ENCODE data around the gene PLPP3.
"Not testable (repeated sequence)": the region's sequence is repeated elsewhere in the genome, so short reads cannot be mapped to it uniquely, and the experiment has no call there.

Gene PLPP3

DNA sequence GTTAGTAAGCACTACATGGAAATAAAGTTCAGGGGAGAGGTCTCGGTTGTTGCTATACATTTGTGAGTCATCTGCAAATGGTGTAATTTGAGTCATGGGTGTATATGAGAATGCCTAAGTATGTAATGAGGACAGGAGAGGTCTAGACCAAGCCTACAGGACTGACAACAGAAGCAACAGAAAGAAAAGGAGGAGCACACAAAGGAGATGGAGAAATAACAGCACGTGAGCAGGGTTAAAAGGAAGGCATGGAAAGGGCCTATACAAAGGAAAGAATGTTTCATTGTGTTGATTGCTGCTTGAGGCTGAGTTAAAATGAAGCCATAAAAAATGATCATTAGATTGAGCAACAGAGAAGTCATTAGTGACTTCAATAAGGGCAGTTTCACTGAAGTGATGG is 37.8 kb upstream of the PLPP3 start (continued):
- TF ChIP-seq, protein P1, sequence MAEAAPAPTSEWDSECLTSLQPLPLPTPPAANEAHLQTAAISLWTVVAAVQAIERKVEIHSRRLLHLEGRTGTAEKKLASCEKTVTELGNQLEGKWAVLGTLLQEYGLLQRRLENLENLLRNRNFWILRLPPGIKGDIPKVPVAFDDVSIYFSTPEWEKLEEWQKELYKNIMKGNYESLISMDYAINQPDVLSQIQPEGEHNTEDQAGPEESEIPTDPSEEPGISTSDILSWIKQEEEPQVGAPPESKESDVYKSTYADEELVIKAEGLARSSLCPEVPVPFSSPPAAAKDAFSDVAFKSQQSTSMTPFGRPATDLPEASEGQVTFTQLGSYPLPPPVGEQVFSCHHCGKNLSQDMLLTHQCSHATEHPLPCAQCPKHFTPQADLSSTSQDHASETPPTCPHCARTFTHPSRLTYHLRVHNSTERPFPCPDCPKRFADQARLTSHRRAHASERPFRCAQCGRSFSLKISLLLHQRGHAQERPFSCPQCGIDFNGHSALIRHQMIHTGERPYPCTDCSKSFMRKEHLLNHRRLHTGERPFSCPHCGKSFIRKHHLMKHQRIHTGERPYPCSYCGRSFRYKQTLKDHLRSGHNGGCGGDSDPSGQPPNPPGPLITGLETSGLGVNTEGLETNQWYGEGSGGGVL (tag by site-specific recombination; IDR thresholded peaks at IDR 0.05), result no peak
- TF ChIP-seq, protein P2, sequence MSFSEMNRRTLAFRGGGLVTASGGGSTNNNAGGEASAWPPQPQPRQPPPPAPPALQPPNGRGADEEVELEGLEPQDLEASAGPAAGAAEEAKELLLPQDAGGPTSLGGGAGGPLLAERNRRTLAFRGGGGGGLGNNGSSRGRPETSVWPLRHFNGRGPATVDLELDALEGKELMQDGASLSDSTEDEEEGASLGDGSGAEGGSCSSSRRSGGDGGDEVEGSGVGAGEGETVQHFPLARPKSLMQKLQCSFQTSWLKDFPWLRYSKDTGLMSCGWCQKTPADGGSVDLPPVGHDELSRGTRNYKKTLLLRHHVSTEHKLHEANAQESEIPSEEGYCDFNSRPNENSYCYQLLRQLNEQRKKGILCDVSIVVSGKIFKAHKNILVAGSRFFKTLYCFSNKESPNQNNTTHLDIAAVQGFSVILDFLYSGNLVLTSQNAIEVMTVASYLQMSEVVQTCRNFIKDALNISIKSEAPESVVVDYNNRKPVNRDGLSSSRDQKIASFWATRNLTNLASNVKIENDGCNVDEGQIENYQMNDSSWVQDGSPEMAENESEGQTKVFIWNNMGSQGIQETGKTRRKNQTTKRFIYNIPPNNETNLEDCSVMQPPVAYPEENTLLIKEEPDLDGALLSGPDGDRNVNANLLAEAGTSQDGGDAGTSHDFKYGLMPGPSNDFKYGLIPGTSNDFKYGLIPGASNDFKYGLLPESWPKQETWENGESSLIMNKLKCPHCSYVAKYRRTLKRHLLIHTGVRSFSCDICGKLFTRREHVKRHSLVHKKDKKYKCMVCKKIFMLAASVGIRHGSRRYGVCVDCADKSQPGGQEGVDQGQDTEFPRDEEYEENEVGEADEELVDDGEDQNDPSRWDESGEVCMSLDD (tag by site-specific recombination; IDR thresholded peaks at IDR 0.05), result no peak
- no peak for TF ChIP-seq ZNF211 (tag by site-specific recombination; IDR thresholded peaks at IDR 0.05; ENCODE audit: low read depth)
- TF ChIP-seq ZNF16 (tag by site-specific recombination; IDR thresholded peaks at IDR 0.05; ENCODE audit: low read depth), result no peak
- no peak for TF ChIP-seq ZNF558 (tag by site-specific recombination; IDR thresholded peaks at IDR 0.05)
- TF ChIP-seq, protein P3, sequence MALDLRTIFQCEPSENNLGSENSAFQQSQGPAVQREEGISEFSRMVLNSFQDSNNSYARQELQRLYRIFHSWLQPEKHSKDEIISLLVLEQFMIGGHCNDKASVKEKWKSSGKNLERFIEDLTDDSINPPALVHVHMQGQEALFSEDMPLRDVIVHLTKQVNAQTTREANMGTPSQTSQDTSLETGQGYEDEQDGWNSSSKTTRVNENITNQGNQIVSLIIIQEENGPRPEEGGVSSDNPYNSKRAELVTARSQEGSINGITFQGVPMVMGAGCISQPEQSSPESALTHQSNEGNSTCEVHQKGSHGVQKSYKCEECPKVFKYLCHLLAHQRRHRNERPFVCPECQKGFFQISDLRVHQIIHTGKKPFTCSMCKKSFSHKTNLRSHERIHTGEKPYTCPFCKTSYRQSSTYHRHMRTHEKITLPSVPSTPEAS (tag by site-specific recombination; IDR thresholded peaks at IDR 0.05), result no peak
- TF ChIP-seq ZNF266 (tag by site-specific recombination; IDR thresholded peaks at IDR 0.05; ENCODE audit: low read depth), result no peak
- peak; percentile 18 for TF ChIP-seq KLF1 (tag by site-specific recombination; IDR thresholded peaks at IDR 0.05)
- TF ChIP-seq, protein P4, sequence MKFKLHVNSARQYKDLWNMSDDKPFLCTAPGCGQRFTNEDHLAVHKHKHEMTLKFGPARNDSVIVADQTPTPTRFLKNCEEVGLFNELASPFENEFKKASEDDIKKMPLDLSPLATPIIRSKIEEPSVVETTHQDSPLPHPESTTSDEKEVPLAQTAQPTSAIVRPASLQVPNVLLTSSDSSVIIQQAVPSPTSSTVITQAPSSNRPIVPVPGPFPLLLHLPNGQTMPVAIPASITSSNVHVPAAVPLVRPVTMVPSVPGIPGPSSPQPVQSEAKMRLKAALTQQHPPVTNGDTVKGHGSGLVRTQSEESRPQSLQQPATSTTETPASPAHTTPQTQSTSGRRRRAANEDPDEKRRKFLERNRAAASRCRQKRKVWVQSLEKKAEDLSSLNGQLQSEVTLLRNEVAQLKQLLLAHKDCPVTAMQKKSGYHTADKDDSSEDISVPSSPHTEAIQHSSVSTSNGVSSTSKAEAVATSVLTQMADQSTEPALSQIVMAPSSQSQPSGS (tag by site-specific recombination; IDR thresholded peaks at IDR 0.05; ENCODE audit: low read depth), result no peak
- TF ChIP-seq ZNF837 (tag by site-specific recombination; IDR thresholded peaks at IDR 0.05), result no peak
- TF ChIP-seq MEIS1 (CRISPR knock-in tag; IDR thresholded peaks at IDR 0.05; ENCODE audit: borderline replicate concordance), result no peak
- TF ChIP-seq, protein P5, sequence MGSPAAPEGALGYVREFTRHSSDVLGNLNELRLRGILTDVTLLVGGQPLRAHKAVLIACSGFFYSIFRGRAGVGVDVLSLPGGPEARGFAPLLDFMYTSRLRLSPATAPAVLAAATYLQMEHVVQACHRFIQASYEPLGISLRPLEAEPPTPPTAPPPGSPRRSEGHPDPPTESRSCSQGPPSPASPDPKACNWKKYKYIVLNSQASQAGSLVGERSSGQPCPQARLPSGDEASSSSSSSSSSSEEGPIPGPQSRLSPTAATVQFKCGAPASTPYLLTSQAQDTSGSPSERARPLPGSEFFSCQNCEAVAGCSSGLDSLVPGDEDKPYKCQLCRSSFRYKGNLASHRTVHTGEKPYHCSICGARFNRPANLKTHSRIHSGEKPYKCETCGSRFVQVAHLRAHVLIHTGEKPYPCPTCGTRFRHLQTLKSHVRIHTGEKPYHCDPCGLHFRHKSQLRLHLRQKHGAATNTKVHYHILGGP (tag by site-specific recombination; IDR thresholded peaks at IDR 0.05), result no peak

DNA sequence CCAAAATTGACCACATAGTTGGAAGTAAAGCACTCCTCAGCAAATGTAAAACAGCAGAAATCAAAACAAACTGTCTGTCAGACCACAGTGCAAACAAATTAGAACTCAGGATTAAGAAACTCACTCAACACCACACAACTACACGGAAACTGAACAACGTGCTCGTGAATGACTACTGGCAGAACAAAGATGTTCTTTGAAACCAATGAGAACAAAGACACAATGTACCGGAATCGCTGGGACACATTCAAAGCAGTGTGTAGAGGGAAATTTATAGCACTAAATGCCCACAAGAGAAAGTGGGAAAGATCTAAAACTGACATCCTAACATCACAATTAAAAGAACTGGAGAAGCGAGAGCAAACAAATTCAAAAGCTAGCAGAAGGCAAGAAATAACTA is 31.4 kb upstream of the PLPP3 start:
- H3K9me3 ChIP-seq (ENCODE audit: control insufficient read depth, insufficient read depth, low read depth, low read length); CTCF ChIA-PET; H3K36me3 ChIP-seq (ENCODE audit: control insufficient read depth in 2 of 2, insufficient read depth in 1 of 2, low read length in 2 of 2); H3K4me3 ChIP-seq (ENCODE audit: low read depth, low read length); H3K27ac ChIP-seq (ENCODE audit: extremely low read depth, low read depth, low read length); POLR2A ChIA-PET; H3K4me1 ChIP-seq (ENCODE audit: control insufficient read depth, insufficient read depth, low read length): not testable (repeated sequence)

DNA sequence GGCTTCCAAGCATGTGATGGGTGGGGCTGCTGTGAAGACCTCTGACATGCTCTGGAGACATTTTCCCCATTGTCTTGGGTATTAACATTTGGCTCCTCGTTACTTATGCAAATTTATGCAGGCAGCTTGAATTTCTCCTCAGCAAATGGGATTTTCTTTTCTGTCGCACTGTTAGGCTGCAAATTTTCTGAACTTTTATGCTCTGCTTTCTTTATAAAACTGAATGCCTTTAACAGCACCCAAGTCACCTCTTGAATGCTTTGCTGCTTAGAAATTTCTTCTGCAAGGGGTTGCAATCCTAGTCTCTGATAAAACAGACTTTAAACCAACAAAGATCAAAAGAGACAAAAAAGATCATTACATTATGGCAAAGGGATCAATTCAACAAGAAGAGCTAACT is 30.7 kb upstream of the PLPP3 start:
- H3K36me3 ChIP-seq (ENCODE audit: control insufficient read depth in 2 of 2, insufficient read depth in 1 of 2, low read length in 2 of 2); H3K27ac ChIP-seq (ENCODE audit: extremely low read depth, low read depth, low read length); H3K9me3 ChIP-seq (ENCODE audit: control insufficient read depth, insufficient read depth, low read depth, low read length); CTCF ChIA-PET; H3K4me3 ChIP-seq (ENCODE audit: low read depth, low read length); POLR2A ChIA-PET; H3K4me1 ChIP-seq (ENCODE audit: control insufficient read depth, insufficient read depth, low read length): not testable (repeated sequence)
- TF ChIP-seq ZNF585B (tag by site-specific recombination; IDR thresholded peaks at IDR 0.05), result peak; percentile 5; the same call in 1 of the 2 replicates

Measured in HEK293 (cell line).